ENCODE measurements around the gene RPS4Y1.
"Not testable (repeated sequence)": the region's sequence is repeated elsewhere in the genome, so short reads cannot be mapped to it uniquely, and the experiment has no call there.

The RPS4Y1 gene

DNA sequence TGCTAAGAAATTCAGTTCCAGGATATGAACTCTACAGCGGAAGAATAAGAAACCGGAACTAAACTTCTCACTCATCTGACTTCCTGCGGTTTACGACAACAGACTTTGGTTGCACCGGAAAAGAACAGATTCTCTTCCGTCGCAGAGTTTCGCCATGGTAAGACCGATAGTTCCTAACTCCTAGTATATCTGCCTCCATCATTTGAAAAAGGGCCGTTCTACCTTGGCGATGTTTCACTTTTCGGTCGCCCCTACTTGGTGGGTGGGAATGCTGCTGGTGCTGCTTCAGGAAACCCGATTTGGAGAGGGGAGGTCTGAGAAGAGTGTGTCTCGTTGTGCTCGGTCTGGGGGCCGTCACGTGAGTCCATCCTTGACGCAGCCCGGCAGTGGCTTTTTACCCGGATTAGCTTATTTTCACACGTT is at the start of gene RPS4Y1:
Gene RPS4Y1, plus strand, starts transcription at position 132 of the 423 bp plus-strand sequence. Its CDS starts 23 bp downstream, at position 155.
- no peak for DNase-seq (ENCODE audit: low read depth)

- DNase-seq (ENCODE audit: low read depth), result no peak
Observed at GRCh38 chrY:2796977-2797523, 44.4 kb upstream of the RPS4Y1 start.

DNA sequence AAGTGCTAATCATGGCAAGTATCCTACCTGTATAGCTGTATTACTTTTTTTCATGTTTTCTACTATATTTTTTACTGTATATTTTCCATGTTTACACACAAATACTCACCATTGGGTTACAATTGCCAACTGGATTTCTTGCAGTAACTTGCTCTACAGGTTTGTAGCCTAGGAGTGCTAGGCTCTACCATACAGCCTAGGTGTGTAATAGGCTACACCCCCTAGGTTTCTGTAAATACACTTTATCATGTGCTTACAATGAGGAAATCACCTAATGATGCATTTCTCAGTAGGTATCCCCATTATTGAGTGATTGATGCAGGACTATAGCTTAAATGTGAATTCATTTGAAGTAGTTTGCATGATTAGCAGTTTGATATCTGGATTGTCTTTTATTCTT is 43.4 kb upstream of the RPS4Y1 start:
- no peak for DNase-seq (ENCODE audit: low read depth)

DNA sequence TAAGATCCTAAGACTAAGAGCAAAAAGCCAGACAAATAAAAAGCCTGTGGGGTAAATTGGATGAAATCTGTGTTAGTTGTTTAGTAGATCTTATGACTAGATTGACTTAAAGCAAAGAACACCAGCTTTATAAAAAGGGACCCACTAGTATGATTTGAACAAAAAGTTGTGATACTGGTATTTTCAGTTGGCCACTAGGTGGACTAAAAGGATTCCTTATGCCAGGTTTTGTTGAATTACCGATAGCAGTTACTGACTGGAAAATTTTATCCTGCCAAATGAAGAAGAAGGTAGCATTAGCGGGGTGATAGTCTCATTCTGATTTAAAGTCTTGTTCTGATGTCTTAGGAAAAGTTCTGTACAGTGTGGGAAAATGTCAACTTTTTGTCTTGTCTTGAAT is 41.2 kb upstream of the RPS4Y1 start:
- DNase-seq (ENCODE audit: low read depth), result no peak

GRCh38 chrY:2817146-2817896 is 24.1 kb upstream of the RPS4Y1 start:
- not testable (repeated sequence) for DNase-seq (ENCODE audit: low read depth)

DNA sequence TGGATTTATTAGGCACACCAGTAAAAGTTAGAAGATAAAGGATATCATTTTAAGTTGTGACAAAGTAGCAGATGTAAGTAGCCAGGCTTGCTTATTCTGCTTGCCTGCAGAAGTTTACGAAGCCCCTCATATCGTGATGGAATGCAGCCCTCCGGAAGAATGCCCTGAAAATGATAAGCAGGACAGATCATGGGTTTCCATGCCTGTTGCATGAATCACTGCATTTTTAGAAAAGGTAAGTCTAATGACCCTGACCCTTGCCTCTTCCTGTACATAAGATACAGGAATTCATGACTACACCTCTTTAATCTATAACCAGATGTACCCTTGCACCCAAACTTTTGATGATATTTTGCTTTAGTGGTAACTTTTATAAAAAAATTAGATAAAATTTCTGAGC is 16.9 kb upstream of the RPS4Y1 start:
- no peak for DNase-seq (ENCODE audit: low read depth)

DNA sequence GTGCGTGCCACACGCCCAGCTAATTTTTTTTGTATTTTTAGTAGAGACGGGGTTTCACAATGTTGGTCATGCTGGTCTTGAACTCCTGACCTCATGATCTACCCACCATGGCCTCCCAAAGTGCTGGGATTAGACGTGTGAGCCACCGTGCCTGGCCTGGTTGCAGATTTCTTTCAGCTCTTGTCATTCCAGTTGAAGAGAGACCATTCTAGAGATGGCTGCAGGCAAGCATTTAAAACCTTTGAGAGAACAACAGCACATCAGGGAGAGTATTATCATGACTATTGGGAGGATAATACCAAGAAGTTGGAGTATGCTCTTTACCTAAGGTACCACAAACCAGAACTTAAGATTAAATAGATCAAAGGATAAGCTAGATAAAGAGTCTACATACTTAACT is 12.9 kb upstream of the RPS4Y1 start:
- no peak for DNase-seq (ENCODE audit: low read depth)

DNA sequence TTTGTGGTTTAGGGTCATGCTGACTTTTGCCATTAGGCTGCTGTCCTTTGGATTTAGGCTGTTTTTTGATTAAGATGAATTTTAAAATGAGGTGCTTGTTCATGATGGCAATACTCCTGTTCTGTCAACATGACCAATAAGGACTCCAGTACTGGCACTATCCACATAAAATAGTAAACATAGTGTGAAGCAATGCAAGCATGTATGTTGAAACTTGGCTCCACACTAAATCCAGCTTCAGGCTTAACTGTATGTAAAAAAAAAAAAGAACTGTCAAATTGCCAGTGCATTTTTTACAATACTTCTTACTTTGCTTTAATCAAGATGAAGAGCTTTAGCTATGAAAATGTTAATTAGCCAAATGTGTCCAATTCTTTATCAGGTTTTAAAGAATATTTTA is 6.2 kb upstream of the RPS4Y1 start:
- DNase-seq (ENCODE audit: low read depth), result no peak

DNA sequence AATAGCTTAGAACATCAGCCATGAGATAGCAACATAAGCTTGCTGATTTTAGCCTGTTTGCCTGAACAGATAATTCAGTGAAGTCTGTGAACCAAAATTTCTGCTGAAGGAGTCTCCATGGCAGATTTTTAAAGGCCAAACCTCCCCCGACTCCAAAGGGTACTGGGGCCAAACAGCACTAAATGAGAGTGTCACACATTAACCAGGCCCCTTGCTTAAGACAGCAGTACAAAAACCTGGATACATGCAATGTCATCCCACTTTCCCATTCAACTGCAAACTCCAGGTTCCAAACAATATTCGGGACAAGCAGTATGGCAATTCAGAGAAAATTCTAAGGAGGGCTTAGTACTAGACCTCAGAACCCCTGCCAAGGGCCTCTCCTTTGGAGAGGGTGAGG is 4.3 kb upstream of the RPS4Y1 start:
- no peak for DNase-seq (ENCODE audit: low read depth)

DNA sequence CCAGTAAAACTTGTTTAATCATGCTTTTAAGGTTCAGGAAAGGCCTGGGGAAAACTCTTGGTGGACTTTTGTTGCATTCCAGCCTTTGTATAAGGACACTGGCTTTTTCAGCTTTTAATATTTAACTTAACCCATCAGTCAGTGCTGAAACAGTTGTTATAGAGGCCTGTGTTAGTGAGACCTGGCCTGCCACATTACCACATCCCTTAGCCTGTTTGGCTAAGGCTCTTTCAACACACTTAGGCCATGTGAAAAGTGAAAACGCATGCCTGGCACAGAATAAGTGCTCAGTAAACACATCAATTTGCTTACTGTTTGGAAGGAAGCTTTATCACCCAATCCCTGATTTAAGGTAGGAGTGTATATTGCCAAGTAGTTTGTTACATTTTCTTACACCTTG is 3.5 kb upstream of the RPS4Y1 start:
- DNase-seq (ENCODE audit: low read depth), result no peak

DNA sequence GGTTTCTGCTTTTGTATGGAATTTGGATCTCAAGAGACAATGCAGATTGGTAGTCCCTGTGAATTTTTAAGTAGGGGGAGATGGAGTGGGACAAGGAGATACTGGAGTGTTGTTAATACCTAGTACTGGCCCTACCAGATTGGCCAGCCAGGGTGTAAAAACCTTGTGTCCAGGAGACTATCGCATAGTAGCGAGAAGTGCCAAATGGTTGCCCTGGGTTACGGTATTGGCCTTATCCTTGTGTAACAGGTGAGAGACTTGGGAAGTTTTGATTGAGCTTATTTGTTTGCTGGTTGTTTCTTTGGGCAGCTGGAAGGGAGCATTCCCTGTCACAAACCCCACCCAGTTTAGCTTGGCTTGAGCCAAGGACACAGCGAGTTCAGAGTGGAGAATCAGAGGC is 5.4 kb downstream of the RPS4Y1 start:
- no peak for DNase-seq (ENCODE audit: low read depth)

- DNase-seq (ENCODE audit: low read depth), result no peak
Observed at GRCh38 chrY:2848384-2848783, 7.0 kb downstream of the RPS4Y1 start.

GRCh38 chrY:2849368-2849767 is 8.0 kb downstream of the RPS4Y1 start:
- DNase-seq (ENCODE audit: low read depth), result no peak

- DNase-seq (ENCODE audit: low read depth), result no peak
Observed at GRCh38 chrY:2854145-2854774, 12.9 kb downstream of the RPS4Y1 start.

DNA sequence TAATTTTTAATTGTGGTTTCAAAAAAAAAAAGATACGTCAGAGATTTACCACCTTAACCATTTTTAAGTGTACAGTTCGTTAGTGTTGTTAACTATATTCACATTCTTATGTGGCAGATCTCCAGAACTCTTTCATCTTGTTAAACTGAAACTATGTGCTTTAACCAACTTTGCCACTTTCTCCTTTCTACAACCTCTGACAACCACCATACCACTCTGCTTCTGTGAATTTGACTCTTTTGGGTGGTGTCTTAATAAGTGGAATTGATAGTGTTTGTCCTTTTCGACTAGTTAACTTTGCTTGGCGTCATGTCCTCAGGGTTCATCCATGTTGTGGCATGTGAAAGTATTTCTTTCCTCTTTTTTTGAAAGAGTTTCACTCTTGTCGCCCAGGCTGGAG is 15.7 kb downstream of the RPS4Y1 start:
- no peak for DNase-seq (ENCODE audit: low read depth)

- no peak for DNase-seq (ENCODE audit: low read depth)
Observed at GRCh38 chrY:2857686-2858085, 16.3 kb downstream of the RPS4Y1 start.

GRCh38 chrY:2859782-2860181 is 18.4 kb downstream of the RPS4Y1 start:
- DNase-seq (ENCODE audit: low read depth), result no peak

GRCh38 chrY:2860511-2860910 is 19.1 kb downstream of the RPS4Y1 start:
- DNase-seq (ENCODE audit: low read depth), result no peak

GRCh38 chrY:2866581-2866980 is 25.2 kb downstream of the RPS4Y1 start:
- DNase-seq (ENCODE audit: low read depth), result no peak

DNA sequence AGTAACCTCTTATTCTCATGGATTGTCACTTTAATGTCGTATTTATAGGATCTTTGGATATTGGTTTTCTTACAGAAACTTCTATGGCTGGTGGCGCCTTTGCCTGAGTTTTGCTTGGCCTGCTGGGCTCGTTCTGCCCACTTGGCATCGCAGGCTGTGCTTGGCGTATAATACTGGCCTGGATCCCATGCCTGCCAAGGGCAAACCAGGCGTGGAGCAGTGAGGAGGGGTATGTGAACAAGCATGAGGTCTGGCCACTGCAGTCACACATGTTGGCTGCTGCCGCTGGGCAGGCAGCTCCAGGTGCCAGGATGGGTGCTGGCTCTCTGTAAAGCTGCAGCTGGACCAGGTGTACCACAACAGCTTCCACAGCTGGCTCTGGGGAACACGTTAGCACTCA is 26.1 kb downstream of the RPS4Y1 start:
- DNase-seq (ENCODE audit: low read depth), result no peak

DNA sequence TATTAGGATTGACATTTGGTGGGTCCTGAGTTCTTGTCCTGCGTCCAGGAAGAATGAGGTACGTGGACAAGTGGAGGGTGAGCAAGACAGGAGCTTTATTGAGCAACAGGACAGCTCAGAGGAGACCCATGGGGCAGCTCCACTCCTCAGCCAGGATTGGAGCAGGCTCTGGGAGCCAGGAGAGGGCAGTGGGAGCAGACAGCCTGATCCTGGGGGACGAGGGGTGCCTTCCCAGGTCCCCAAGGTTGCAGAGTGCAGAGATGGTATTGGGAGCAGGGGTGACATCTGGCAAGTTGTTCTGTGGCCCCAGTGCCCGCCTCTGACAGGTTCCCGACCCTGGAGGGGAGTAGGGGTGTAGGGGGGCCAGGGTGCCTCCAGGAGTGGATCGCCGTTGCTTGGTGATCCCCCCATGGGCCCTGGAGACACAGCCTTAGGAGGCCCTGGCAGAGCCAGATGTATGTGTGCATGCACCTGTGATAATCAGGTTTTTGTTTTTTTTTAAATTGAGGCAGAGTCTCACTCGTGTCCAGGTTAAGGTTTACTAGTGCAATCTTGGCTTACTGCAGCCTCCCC is 26.7 kb downstream of the RPS4Y1 start:
- no peak for DNase-seq (ENCODE audit: low read depth)

DNA sequence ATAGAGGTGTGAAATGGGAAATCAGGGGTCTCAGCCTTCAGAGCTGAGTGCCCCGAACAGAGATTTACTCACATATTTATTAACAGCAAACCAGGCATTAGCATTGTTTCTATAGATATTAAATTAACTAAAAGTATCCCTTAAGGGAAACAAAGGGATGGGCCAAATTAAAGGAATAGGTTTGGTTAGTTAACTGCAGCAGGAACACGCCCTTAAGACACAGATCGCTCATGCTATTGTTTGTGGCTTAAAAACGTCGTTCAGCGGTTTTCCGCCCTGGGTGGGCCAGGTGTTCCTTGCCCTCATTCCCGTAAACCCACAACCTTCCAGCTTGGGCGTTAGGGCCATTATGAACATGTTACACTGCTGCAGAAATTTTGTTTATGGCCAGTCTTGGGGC is 30.8 kb downstream of the RPS4Y1 start:
- not testable (repeated sequence) for DNase-seq (ENCODE audit: low read depth)

GRCh38 chrY:2874211-2874610 is 32.8 kb downstream of the RPS4Y1 start:
- no peak for DNase-seq (ENCODE audit: low read depth)

All from GM04504 (cell line).